Measurements from ENCODE around the gene SP3.
"Not testable (repeated sequence)": the region's sequence is repeated elsewhere in the genome, so short reads cannot be mapped to it uniquely, and the experiment has no call there.

Gene SP3

DNA sequence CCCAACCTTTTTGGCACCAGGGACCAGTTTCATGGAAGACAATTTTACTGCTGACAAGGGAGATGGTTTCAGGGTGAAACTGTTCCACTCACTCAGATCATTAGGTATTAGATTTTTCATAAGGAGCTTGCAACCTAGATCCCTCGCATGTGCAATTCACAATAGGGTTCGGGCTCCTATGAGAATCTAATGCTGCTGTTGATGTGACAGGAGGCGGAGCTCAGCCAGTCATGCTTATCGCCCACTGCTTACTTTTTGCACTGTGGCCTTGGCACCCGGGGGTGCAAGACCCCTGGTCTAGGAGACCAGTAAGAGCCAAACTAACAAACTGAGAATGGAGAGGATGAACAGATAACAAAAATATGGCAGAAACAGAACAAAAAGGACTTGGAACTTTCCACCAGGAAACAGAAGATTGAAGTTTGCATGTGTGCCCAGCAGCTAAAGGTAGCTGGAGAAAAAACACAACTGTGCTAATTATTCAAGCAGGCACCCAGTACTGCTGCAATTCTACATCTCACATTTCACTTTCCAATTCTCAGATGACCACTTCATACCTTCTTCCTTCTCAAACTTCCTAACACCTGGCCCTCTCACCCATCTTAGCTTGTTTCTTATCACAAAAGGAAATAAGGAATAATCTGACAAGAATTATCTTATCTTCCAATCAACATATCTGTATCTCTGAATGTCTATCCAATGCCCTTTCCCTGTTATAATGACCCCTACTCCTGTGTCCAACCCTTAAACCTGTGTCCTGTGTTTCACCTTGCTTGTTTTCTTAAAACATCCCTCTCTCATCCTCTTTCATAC is 24.8 kb downstream of the SP3 start:
- DNase-seq = no peak

DNA sequence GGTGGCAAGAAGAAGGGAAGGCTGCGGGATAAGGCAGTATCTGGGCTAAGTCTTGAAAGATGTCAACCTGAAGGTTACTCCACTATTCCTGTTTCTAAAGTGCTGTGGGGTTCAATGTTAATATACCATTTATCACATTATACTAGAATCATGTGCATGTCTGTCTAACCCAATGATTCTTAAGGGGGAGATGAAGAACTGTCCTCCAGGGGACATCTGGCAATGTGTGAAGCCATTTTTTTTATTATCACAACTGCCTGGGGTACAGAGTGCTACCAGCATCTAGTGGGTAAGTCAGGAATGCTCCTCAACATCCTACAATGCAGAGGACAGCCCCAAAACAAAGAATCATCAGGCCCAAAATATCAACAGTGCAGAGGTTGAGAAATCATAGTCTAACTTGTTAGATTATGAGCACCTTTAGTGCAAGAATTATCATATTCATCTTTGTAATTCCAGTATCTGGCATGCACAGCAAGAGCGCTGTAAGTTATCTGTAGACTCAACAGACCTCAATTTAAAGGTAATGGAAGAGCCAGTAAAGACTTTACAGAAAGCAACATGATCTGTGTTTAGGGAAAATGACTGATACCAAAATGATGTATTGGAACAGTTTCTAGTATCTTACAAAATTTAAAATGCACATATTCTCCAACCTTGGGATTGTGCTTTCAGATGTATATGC is 26.3 kb downstream of the SP3 start:
- no peak for DNase-seq

DNA sequence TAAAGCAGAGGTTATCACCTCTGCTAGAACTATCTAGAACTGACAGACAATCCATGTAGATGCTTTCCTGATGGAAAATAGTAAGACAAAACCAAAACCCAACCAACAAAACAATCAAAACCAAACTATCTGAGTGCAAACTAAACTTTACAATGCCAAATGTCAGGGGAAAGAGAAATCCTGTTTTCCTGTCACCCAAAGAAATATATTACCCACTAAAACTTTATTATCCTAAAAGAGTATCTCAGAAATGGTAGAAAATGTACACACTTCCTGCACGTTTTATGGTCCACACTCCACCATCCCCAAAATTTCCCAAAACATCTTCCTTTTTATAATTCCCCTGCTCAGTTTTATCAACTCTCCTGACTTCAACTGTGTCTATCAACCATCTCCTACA is 29.9 kb downstream of the SP3 start:
- DNase-seq = no peak

DNA sequence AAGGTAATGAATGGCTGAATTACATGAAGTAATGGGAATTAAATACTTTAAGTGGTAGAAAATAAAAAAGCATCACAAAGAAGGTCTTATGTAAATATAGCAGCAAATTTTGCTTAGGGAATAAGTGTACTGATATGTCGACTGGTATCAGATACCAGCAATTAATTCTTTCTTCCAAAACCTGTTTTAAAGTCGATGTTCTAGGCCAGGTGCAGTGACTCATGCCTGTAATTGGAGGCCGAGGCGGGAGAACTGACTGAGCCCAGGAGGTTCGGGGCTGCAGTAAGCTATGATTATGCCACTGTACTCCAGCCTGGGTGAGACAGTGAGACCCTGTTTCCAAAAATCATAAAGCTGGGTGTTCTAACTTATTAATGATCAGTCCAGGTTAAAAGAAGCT is 30.3 kb downstream of the SP3 start:
- DNase-seq = no peak

DNA sequence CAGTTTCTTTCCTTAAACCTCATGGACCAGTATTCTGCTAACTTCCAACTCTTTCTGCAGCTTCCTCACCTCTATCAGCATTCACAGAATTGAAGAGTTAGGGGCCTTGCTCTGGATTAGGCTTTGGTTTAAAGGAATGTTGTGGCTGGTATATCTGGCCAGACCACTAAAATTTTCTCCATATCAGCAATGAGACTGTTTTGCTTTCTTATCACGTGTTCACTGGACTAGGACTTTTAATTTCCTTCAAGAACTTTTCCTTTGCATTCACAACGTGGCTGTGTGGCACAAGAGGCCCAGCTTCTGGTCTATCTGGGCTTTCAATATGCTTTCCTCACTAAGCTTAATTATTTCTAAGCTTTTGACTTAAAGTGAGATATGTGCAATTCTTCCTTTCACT is 33.4 kb downstream of the SP3 start:
- no peak for DNase-seq

DNA sequence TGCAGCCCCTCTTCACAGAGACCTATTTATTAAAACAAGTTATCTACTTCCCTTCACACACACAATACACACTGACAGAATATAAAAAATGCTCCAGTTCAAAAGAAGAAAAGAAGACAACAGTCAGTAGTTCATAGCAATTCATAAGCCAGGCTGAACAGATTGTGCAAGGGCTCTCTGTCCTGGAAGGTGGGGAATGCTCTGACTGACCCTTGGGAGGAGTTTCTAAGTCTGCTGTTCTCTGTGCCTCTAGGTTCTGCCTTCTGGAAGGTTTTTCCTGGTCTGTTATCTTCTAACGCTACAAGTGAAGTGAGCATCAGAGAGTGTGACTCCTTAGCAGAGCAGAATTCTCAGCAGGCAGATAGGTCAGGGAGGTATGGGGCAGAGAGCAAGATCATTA is 35.7 kb downstream of the SP3 start:
- no peak for DNase-seq

DNA sequence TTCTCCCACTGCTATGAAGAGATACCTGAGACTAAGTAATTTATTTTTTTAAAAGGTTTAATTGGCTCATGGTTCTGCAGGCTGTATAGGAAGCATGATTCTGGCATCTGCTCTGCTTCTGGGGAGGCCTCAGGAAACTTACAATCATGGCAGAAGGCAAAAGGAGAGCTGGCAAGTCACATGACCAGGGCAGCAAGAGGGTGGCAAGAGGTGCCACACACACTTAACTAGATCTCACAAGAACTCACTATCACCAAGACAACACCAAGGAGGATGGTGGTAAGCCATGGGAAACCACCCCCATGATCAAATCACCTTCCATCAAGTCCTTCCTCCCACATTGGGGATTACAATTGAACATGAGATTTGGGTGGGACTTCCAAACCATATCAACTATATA is 38.3 kb downstream of the SP3 start:
- no peak for DNase-seq

DNA sequence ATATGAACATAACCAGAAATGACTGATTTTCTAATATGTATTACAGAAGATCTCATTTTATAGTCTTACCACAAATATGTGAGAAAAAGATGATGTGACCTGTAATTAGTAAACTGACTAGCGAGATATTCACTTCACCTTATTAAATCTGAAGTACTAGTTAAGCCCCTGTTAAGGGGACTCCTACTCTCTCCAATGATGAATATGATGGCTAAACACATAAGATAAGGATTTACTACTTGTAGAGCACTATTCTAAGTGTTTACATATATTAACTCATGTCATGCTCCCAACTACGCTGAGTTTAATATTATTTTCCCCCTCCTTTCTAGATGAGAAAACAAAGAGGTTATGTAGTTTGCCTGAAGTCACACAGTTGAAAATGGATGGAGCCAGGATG is 40.9 kb downstream of the SP3 start:
- DNase-seq = no peak

DNA sequence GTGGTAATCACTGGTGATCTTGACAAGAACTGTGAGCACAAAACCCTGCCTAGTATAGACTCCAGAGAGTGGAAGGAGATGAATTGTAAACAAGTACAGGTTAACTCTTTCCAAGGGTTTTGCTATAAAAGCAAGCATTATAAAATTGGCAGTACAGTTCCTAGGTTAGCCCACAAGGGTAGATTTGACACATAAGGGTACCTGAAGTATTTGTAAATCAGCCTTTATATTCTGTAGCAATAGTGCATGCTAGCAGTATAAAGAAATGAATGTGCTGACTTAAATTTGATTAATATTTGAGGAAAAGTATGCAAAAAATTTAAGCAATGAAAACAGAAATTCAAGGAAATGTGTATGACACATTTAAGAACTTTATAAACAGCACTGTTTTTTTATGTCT is 42.4 kb downstream of the SP3 start:
- no peak for DNase-seq

DNA sequence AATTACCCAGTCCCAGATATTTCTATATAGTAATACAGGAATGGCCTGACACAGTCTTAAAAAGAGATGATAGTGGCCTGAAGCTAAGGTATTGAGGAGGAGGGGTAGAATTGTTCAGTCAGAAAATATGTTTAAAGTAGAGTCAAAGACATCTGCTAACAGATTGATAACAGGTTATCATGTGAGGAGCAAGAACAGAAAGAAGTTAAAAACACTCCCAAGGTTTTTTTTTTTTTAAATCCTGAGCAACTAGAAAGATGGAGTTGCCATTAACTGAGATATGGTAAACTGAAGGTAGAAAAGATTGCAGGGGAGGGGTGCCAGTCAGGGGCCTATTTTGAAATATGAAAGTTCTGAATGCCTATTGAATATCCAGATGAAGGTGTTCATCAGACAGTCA is 43.1 kb downstream of the SP3 start:
- no peak for DNase-seq

DNA sequence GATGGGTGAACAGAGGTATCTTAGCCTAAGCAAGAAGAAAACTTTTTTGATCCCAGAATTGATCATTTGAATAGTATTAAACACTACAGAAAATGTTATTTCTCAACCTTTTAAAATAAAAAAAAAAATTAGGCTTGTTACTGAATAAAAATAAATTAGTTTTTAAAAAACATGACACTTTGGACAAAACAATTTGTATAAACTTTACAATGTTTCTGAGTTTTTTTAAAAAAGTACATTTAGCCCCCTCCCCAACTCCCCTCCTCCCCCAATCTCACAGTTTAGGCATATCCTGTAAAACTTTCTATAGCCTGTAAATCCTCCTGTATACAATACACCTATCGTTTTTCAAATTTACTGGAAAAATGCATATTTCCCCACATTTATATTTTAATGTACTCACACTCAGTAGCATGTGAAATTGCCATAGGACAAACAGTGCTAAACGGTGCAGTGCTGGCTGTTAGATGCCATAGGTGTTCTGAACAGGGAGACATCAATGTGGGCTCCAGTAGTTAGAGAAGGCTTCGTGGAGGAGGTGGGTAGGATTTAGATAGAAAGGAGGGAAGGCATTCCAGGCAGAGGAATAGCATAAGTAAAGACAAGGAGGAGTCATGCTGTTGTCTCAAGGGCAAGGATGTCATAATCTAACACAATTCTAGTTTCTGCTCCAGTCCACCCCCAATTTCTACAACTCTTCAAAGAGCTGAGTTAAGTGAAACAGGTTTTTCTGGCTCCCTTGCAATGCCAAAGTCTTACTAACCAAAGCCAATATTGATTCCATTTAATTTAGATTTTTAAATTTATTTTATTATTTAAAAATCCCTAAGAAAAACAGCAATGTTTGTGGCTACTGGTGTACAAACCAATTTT is 50.9 kb downstream of the SP3 start:
- DNase-seq = no peak

DNA sequence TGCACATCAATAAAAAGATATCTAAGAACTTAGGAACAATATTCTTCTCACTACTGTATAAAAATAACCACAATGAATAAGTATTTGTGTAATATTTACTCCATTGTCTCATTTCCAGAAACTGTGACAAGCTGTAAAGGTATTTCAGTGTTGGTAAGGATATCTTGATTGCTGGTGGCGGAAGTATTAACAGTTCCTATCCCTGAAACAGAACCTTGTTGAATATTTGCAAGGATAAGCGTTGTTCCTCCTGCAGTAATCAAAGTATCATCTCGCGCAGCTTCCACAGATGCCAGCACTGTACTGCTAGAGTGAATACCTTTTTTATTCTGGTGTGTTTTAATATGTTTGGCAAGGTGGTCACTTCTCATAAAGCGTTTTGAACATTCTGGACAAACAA is 55.3 kb downstream of the SP3 start:
- no peak for DNase-seq

DNA sequence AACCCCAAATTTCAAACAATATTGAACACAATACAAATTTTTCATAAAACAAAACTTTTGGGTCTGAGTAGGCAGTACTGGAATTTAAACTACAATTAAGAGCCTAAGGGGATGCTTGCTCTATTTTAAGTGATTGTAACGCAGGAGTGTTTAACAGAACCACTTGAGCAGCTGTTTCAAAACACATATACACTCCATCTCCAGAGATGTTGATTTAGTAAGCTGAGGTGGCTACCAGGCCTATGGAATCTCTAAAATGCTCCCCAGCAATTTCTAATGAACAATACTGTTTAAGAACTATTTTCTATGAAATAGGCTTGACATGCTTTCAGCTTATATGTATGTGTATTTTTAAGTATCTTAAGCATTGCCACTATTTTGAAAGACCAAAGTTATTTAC is 58.5 kb downstream of the SP3 start:
- DNase-seq = no peak

DNA sequence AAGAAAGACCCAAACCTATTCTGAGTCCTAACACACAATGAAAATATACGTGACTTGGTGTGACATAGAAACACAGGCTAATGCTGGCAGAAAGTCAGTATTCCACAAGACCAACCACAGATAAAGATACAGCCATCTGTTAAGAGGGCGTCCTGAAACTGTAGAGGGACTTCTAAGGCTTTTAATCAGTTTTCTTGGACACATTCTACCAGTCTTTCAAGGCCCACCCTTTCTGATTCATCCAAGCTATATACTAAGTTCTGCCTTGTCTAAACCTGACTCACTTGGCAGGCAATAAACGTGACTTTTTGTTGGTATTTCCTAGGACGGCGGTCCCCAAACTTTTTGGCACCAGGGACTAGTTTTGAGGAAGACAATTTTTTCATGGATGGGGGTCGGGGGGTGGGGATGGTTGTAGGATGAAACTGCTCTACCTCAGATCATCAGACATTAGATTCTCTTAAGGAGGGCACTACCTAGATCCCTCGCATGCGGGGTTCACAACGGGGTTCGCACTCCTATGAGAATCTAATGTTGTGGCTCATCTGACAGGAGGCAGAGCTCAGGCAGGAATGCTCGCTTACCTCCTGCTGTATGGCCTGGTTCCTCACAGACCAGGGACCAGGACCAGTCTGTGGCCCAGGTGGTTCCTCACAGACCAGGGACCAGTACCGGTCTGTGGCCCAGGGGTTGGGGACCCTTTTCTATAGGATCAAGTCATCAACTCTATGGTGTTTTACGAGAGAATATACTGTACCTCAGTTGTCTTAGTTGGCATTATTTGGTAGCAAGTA is 61.4 kb downstream of the SP3 start:
- no peak for DNase-seq

DNA sequence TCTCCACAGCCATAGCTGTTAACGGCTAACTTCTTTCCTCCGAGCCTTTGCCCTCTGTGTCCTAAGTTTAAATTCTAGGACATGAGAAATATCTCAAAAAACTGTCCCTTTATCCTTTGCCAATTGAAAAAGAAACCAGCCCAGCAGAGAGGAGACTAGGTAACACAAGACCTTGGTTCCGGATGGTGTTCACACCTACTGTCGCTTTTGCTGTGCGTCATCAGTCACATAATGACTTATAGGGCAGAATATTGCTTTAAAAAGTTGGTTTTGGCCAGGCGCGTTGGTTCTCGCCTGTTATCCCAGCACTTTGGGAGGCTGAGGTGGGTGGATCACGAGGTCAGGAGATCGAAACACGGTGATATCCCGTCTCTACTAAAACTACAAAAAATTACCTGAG is 66.2 kb downstream of the SP3 start:
- no peak for DNase-seq

DNA sequence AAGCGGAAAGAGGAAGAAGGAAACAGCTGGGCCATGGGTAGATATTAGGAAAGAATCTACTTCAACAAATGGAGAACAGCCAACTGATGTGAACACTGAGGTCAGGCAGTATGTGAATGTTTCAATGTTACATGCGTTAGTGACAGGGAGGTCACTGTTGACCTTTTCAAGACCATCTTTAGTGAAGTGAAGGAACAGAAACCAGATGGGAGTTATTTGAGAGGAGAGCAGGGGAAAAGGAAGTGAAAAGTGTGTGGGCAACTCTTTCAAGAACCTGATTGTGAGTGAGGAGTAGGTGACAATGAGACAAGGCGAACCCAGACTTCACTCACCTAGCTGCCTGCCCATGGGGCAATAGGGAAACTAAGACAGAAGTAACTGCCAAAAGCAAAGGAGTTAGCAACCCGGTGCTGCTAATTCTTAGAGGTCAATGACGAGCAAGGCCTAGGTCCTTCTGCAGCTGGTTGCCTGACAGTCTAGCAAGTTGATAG is 67.0 kb downstream of the SP3 start:
- no peak for DNase-seq

DNA sequence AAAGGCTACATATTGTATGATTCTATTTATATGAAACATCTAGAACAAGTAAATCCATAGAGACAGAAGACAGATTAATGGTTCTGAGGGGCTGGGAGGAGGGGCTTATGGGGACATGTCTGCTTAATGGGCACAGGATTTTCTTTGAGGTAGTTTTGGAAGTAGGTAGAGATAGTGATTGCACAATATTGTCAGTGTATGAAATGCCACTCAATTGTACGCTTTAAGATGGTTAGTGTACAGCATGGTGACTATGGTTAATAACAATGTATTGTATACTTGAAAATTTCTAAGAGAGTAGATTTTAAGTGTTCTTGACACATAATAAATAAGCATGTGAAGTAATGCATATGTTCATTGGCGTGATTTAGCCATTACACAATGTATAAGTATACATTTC is 68.4 kb downstream of the SP3 start:
- no peak for DNase-seq

DNA sequence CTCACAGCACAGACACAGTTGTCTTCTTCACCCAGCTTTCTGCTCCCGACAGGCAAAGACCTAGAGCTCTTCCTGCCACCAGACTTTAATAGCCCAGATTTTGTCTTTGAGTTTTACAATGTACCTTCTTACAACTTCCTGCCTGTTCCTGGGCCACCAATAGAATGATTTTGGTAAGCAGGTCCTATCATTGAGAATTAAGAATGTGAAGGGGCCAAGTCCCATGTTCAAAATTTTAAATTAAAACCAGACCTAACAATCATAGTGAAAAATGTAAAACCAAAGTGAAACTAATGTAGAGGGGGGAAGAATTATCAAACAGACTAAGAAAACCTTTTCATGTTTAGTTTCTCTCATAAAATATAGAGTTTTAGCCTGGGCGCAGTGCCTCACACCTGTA is 72.8 kb downstream of the SP3 start:
- DNase-seq = no peak

DNA sequence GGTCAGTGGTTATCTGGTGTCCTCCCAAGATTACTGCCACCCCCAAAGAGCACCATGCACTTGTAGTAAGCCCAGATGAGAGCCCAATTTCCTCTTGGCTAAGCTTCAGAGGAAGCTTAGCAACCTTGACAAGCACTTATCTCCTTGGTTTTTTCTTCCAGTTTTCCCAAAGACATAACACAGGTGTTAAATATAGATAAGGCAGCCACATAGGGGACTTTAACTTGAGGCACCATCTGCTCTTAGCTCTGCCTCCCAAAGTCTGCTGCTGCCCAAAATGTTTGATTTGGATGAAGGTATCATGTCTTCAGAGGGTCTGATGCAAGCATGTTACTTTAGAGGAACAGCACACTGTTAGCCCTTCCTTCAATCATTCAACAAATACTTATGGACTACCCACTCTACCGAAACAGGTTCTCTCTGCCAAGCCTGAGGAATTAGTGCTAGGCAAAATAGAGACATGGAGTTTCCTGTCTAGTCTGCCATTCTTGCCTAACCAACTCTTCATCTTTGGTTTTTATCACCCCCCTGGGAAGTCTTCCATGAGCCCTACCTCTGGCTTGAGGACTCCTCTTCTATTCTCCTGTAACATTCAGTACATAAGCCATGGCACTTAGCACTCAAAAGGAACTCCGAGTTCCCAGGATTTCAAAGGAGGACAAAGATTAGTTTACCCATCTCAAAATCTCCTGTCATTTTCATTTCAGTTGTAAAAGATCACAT is 73.7 kb downstream of the SP3 start:
- no peak for DNase-seq

DNA sequence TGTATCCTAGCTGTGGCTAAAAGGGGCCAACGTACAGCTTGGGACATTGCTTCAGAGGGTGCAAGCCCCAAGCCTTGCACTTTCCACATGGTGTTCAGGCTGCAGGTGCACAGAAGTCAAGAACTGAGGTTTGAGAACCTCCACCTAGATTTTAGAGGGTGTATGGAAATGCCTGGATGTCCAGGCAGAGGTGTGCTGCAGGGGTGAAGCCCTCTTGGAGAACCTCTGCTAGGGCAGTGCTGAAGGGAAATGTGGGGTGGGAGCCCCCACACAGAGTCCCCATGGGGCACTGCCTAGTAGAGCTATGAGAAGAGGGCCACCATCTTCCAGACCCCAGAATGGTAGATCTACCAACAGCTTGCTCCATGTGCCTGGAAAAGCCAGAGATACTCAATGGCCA is 75.7 kb downstream of the SP3 start:
- not testable (repeated sequence) for DNase-seq

DNA sequence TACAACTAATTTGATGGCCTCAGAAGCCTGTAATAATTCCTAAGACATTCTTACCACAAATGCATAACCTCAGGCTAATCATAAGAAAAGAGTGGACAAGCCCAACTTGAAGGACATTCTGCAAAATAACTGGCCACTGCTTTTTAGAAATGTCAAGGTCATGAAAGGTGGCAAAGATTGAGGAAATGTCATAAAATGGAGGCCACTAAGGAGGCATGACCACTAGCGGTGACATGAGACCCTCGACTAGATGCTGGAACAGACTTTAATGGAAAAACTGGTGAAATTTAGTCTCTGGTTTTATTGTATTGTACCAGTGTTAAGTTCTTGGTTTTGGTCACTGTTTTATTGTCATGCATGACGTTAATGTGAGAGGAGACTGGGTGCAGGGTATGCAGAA is 78.6 kb downstream of the SP3 start:
- no peak for DNase-seq
